GM12878 (cell line): ENCODE data around the gene DDX39A. TPM values are rescaled to one million over a fixed set of nuclear protein-coding genes. Genes with fewer than 3 reads are reported as not detected.
"Not testable (repeated sequence)": the region's sequence is repeated elsewhere in the genome, so short reads cannot be mapped to it uniquely, and the experiment has no call there.

Experiments used
- ATAC-seq: fragments of 200-7000 bp; cut with Tn5 transposase; 3 replicates; pipeline ENCODE4 v1.9.1; 2020; ENCODE audit warnings: mild to moderate bottlenecking, moderate library complexity
- BruUV-seq: library from RNA; stranded (reverse); fragments of 400-500 nt; replicated peaks from 2 replicates; lab custom pipeline; 2021; lab: Mats Ljungman, UMichigan
- CTCF ChIA-PET: fragments of 300-600 bp; sonication (Branson Sonifier 250); formaldehyde crosslinking; extraction: SDS; loops from one replicate; lab custom pipeline; 2021; ENCODE audit warnings: inconsistent platforms; lab: Yijun Ruan, JAX
- POLR2A ChIA-PET: fragments of 350-600 bp; formaldehyde crosslinking; extraction: SDS; loops from one replicate; lab custom pipeline; 2021; ENCODE audit warnings: inconsistent platforms; lab: Charles Lee
- RAD21 ChIA-PET: fragments of 300-600 bp; sonication (Branson Sonifier 250); formaldehyde crosslinking; loops from one replicate; lab custom pipeline; 2023; ENCODE audit warnings: antibody characterized with exemption; ENCODE audit not compliant: unreplicated experiment; lab: Charles Lee
- SMC1A ChIA-PET: fragments of 300-600 bp; sonication (Branson Sonifier 250); formaldehyde crosslinking; loops from one replicate; lab custom pipeline; 2023; ENCODE audit not compliant: unreplicated experiment, uncharacterized antibody; lab: Charles Lee
- DNase-seq: peaks from one replicate; pipeline ENCODE4 v3.0.0-alpha.2; 2011; ENCODE audit warnings: low read depth, low spot score
- FAIRE-seq: peaks from 3 replicates; lab custom pipeline; 2011; peaks lifted over from hg19 to GRCh38; lab: Jason Lieb, UNC
- H2AFZ ChIP-seq: 2 replicates; pipeline ENCODE4 v1.6.0; 2011; ENCODE audit warnings: low read depth, low read length, control low read depth; ENCODE audit not compliant: control insufficient read depth
- H3K27ac ChIP-seq: 2 replicates; pipeline ENCODE4 v1.5.1; 2011; ENCODE audit warnings: control low read depth; ENCODE audit not compliant: control insufficient read depth, insufficient read depth
- H3K27me3 ChIP-seq, 2 experiments: replicated peaks in 1 of 2; 2 replicates each; pipeline versions ENCODE4 v1.6.0 to v1.6.1; 2011; ENCODE audit warnings: low read length in 1 of 2; ENCODE audit not compliant: control insufficient read depth in 2 of 2, insufficient read depth in 2 of 2
- H3K36me3 ChIP-seq, 2 experiments: 2 replicates each; pipeline ENCODE4 v1.5.1; 2011; ENCODE audit warnings: low read length in 1 of 2; ENCODE audit not compliant: control insufficient read depth in 2 of 2, insufficient read depth in 2 of 2
- H3K4me1 ChIP-seq: 2 replicates; pipeline ENCODE4 v1.6.1; 2011; ENCODE audit warnings: mild to moderate bottlenecking, low read length, moderate library complexity, mixed read lengths; ENCODE audit not compliant: control insufficient read depth, insufficient read depth
- H3K4me2 ChIP-seq: 2 replicates; pipeline ENCODE4 v1.6.0; 2011; ENCODE audit warnings: control low read depth; ENCODE audit not compliant: control insufficient read depth, insufficient read depth
- H3K4me3 ChIP-seq: fragments of 200-600 bp; sonication (generic); 2 replicates; pipeline ENCODE4 v1.5.1; 2016
- H3K79me2 ChIP-seq: 2 replicates; pipeline ENCODE4 v1.6.0; 2011; ENCODE audit warnings: low read length; ENCODE audit not compliant: control insufficient read depth, insufficient read depth
- H3K9ac ChIP-seq: 2 replicates; pipeline ENCODE4 v1.8.0; 2011; ENCODE audit warnings: low read length, control low read depth, mixed read lengths; ENCODE audit not compliant: control insufficient read depth, insufficient read depth
- H3K9me3 ChIP-seq: replicated peaks from 3 replicates; pipeline ENCODE4 v1.5.1; 2011; ENCODE audit warnings: mild to moderate bottlenecking, low read length; ENCODE audit not compliant: control insufficient read depth, insufficient read depth
- H4K20me1 ChIP-seq: 2 replicates; pipeline ENCODE4 v1.6.0; 2011; ENCODE audit not compliant: control insufficient read depth, insufficient read depth
- BHLHE40 ChIP-seq, 2 experiments: fragments of 450-650 bp in 1 of 2; IDR thresholded peaks; 2 replicates each; pipeline ENCODE4 v1.6.1; 2011 to 2017; ENCODE audit warnings: low read depth in 2 of 2, borderline replicate concordance in 1 of 2, improper control_type of control experiment in 1 of 2, low read length in 1 of 2, mild to moderate bottlenecking in 1 of 2
- SIN3A ChIP-seq: IDR thresholded peaks from 2 replicates; pipeline ENCODE4 v1.6.1; 2012; ENCODE audit warnings: low read depth, low read length, improper control_type of control experiment
- SUPT20H ChIP-seq: IDR thresholded peaks from 2 replicates; pipeline ENCODE4 v1.6.1; 2011; ENCODE audit warnings: low read depth, mild to moderate bottlenecking, low read length, moderate library complexity, borderline replicate concordance; ENCODE audit not compliant: control insufficient read depth
- WGBS: methylation state at CpG from one replicate; pipeline ENCODE4 v1.1.6; 2016; ENCODE audit warnings: low lambda C conversion rate; ENCODE audit not compliant: insufficient replicate concordance, insufficient coverage; ENCODE audit errors: missing lambda C conversion rate; 5-methylcytosine and 5-hydroxymethylcytosine counted together
- in situ Hi-C: fragments of 300-500 bp; cut with MboI; formaldehyde crosslinking; loops from 9 replicates; pipeline ENCODE4 v1.14.3; 2018; ENCODE audit warnings: mixed read lengths
- intact Hi-C: fragments of 100-400 bp; cut with micrococcal nuclease; formaldehyde crosslinking; loops from one replicate; pipeline ENCODE4 v1.14.2; 2022; ENCODE audit not compliant: unreplicated experiment
- polyA plus RNA-seq, 11 experiments: library from polyadenylated mRNA; depleted of rRNA in 4 of 11; unstranded in 6 of 11; stranded (reverse) in 5 of 11; fragments of >200 nt; fragmentation: Nextera tagmentation in 4 of 11; fragmentation: Illumina TruSeq in 1 of 11; extraction: Ambion mirVana in 4 of 11; extraction: Trizol in 1 of 11; gene quantifications; 1 replicate in 1 of 11; 2 replicates in 10 of 11; pipeline versions ENCODE4 v1.2.1 to v1.2.3, GENCODE V29; 2011 to 2016; ENCODE audit warnings: inconsistent platforms in 2 of 11, missing spikeins in 2 of 11, low read depth in 1 of 11
- total RNA-seq, 4 experiments: library from RNA; depleted of rRNA in 3 of 4; stranded (reverse); fragments of >200 nt in 3 of 4; fragmentation: Illumina TruSeq in 1 of 4; extraction: Trizol in 1 of 4; gene quantifications; 2 replicates each; pipeline versions ENCODE4 v1.2.1 to v1.2.3, GENCODE V29; 2013 to 2021

The DDX39A gene
- total and polyA plus RNA-seq, 10 of the 15 experiments (the other 5 are each of a cell fraction or from before 2014, with no cell fraction given) = 113 to 378 (median 224) TPM

DNA sequence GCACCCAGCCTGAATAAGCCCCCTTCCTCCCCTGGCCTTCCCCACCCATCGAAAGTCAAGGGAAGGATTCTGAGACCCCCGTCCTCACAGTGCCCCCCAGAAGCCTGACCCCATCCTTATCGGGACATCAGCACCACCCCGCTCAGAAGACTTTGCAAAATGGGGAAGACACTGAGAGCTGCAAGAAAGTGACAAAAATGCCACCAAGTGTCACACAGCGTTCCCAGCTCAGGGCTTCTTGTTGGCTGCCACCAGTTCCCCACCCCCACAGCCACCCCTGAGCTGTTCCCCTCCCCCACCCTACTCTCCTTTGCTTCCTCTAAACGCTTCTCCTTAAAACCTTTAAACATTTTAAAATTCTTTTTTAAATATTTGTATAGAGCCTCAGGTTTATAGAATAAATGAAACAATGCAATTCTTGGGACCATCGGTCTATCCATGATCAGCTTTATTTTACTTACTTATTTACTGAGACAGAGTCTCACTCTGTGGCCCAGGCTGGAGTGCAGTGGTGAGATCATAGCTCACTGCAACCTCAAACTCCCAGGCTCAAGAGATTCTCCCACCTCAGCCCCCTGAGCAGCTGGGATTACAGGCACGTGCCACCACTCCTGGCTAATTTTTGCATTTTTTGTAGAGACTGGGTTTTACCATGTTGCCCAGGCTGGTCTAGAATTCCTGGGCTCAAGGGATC, 46.6 kb downstream of the DDX39A start:
- not testable (repeated sequence) for H2AFZ ChIP-seq

DNA sequence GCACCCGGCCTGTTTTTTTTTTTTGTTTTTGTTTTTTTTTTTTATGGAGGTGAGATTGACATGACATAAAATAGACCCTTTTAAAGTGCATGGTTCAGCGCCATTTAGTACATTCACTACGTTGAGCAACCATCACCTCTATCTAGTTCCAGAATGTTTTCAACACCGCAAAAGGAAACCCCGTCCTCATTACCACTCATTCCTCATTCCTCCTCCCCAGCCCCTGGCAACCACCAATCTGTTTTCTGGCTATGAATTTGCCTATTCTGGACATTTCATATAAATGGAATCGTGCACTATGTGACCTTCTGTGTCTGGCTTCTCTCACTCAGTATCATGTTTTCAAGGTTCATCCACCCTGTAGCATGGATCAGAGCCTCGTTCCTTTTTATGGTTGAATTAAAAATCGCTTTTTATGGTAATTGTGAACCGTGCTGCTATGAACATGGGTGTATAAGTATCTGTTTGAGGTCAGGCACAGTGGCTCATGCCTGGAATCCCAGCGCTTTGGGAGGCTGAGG, 47.8 kb downstream of the DDX39A start:
- WGBS = 31% methylated on average over 10 of the region's 10 CpGs
- intact Hi-C loops (no loop called here), in situ Hi-C loops (loop anchor here (10.0 kb wide), 1 partner anchor 1217 kb away; the partner anchor contains the start of genes IER2 and STX10)
- no peaks in the 10 kb centered on the region for H3K79me2 ChIP-seq
- ChIA-PET SMC1A (interaction anchor here (1.0 to 17.2 kb wide), 4 partner anchors 9 to 21 kb away, joined by 4 to 297 read pairs (median 5); partner anchors contain the start of gene ADGRE5), CTCF (interaction anchor here (6.1 kb wide), 1 partner anchor 11 kb away, joined by 70 read pairs; the partner anchor contains the start of gene ADGRE5), RAD21 (interaction anchor here (2.1 to 12.1 kb wide), 2 partner anchors 11 to 34 kb away, joined by 10 to 270 read pairs; partner anchors contain the start of gene ADGRE5), POLR2A (interaction anchor here (1.3 to 10.8 kb wide), 2 partner anchors 11 to 61 kb away, joined by 3 to 331 read pairs; partner anchors contain the start of genes ADGRE5 and PKN1)
- H3K9ac ChIP-seq = no peak overlapping the region
- ATAC-seq = no peak
- no TSS peak for BruUV-seq
- H3K36me3 ChIP-seq = no peaks in the 10 kb centered on the region
- peak overlapping the region; percentile 98 for H3K27ac ChIP-seq
- no peak for FAIRE-seq
- peaks cover 58% of the 10 kb centered on the region for H3K4me1 ChIP-seq
- TF ChIP-seq SIN3A (no peak), SUPT20H (no peak)
- no peak overlapping the region for H2AFZ ChIP-seq
- no peaks in the 10 kb centered on the region for H3K9me3 ChIP-seq
- DNase-seq = no peak
- H3K27me3 ChIP-seq = no peaks in the 10 kb centered on the region
- no peaks in the 10 kb centered on the region for H4K20me1 ChIP-seq
- no peak overlapping the region for H3K4me3 ChIP-seq
- 0 out of 2 replicates have a peak overlapping the region, but pooled peaks have one; percentile 59 for H3K4me2 ChIP-seq

More for the DNA sequence above, 46.6 kb downstream of the DDX39A start:
- H3K4me2 ChIP-seq, FAIRE-seq, intact Hi-C loops, ATAC-seq, DNase-seq, H3K27ac ChIP-seq, H3K36me3 ChIP-seq, BruUV-seq, H3K9ac ChIP-seq, H3K9me3 ChIP-seq, H3K27me3 ChIP-seq, H3K4me3 ChIP-seq, H4K20me1 ChIP-seq, H3K79me2 ChIP-seq: not testable (repeated sequence)
- POLR2A ChIA-PET = interaction anchor here (10.8 kb wide), 1 partner anchor 10 kb away, joined by 331 read pairs; the partner anchor contains the start of gene ADGRE5
- SMC1A ChIA-PET = interaction anchor here (0.9 to 1.7 kb wide), 2 partner anchors 8 to 11 kb away, joined by 6 read pairs; partner anchors contain the start of gene ADGRE5
- CTCF ChIA-PET = interaction anchor here (1.1 kb wide), 1 partner anchor 9 kb away, joined by 4 read pairs; the partner anchor contains the start of gene ADGRE5
- 79% methylated on average over 7 of the region's 8 CpGs for WGBS
- TF ChIP-seq BHLHE40 (IDR thresholded peaks at IDR 0.05; ENCODE audit: borderline replicate concordance in 1 of 2, low read depth in 2 of 2, low read length in 1 of 2) = peak in 1 of 2 experiments; percentile 65; a peak in 2 of 4 replicates
- peaks cover 47% of the 10 kb centered on the region for H3K4me1 ChIP-seq
- RAD21 ChIA-PET = interaction anchor here (12.1 kb wide), 1 partner anchor 9 kb away, joined by 270 read pairs; the partner anchor contains the start of gene ADGRE5
- in situ Hi-C loops = loop anchor here (10.0 kb wide), 1 partner anchor 1218 kb away; the partner anchor contains the start of genes IER2 and STX10
